Muscle of back (tissue), 11 donors: ENCODE measurements around the gene SCAMP3. TPM values are rescaled to one million over a fixed set of nuclear protein-coding genes. Genes with fewer than 3 reads are reported as not detected.

Experiments
- DNase-seq, 3 donors: peaks; one replicate each; pipeline versions ENCODE4 v3.0.0 to v3.0.0-alpha.2; 2013
- polyA plus RNA-seq, 10 donors: library from polyadenylated mRNA; unstranded; fragments of 120-200 nt; gene quantifications; one replicate each; pipeline ENCODE4 v1.2.1, GENCODE V29; 2013; ENCODE audit not compliant: insufficient read length in 10 of 10

SCAMP3 gene
- polyA plus RNA-seq, 10 donors: 39.1 to 50.0 (median 40.8) TPM

GRCh38 chr1:155287987-155288543 is 25.9 kb upstream of the SCAMP3 start:
- DNase-seq: no peak

- DNase-seq: no peak
Measured at GRCh38 chr1:155286544-155286943, 24.4 kb upstream of the SCAMP3 start.

- no peak for DNase-seq
Measured at GRCh38 chr1:155285631-155286044, 23.5 kb upstream of the SCAMP3 start.

- DNase-seq: no peak
Measured at GRCh38 chr1:155285063-155285462, 22.9 kb upstream of the SCAMP3 start.

- DNase-seq: no peak
Measured at GRCh38 chr1:155284476-155284875, 22.3 kb upstream of the SCAMP3 start.

- DNase-seq: no peak
Measured at GRCh38 chr1:155282488-155283091, 20.4 kb upstream of the SCAMP3 start.

- no peak for DNase-seq
Measured at GRCh38 chr1:155279268-155279667, 17.1 kb upstream of the SCAMP3 start.

- no peak for DNase-seq
Measured at GRCh38 chr1:155278689-155279160, 16.6 kb upstream of the SCAMP3 start.

- DNase-seq: peak in 1 of 3 donors; percentile 80
Measured at GRCh38 chr1:155277902-155278688, 15.9 kb upstream of the SCAMP3 start.

GRCh38 chr1:155277070-155277901 is 15.1 kb upstream of the SCAMP3 start, which contains the start of gene HCN3:
Gene HCN3, plus strand, starts transcription at chr1:155277463. Its CDS starts 128 bp downstream, at chr1:155277591.
- peak; percentile 96 to 99 (median 98) for DNase-seq

- DNase-seq: peak; percentile 95 to 98 (median 96)
Measured at GRCh38 chr1:155273343-155274245, 11.4 kb upstream of the SCAMP3 start, which contains the start of gene CLK2. Gene CLK2, minus strand, starts transcription at chr1:155273504. Its CDS starts 2,527 bp downstream, at chr1:155270977.

- peak in 2 of 3 donors; percentile 66 to 80 for DNase-seq
Measured at GRCh38 chr1:155272466-155273342, 10.5 kb upstream of the SCAMP3 start.

- DNase-seq: no peak
Measured at GRCh38 chr1:155269381-155269780, 7.2 kb upstream of the SCAMP3 start.

GRCh38 chr1:155268630-155269029 is 6.5 kb upstream of the SCAMP3 start:
- no peak for DNase-seq

GRCh38 chr1:155267373-155267772 is 5.2 kb upstream of the SCAMP3 start:
- no peak for DNase-seq

- no peak for DNase-seq
Measured at GRCh38 chr1:155266553-155266952, 4.4 kb upstream of the SCAMP3 start.

GRCh38 chr1:155263067-155263466 is 907 bp upstream of the SCAMP3 start:
- DNase-seq: no peak

GRCh38 chr1:155261493-155261851 is 688 bp downstream of the SCAMP3 start:
- no peak for DNase-seq

GRCh38 chr1:155260276-155260675 is 1.9 kb downstream of the SCAMP3 start:
- no peak for DNase-seq
